GM10266 (cell line): Measurements from ENCODE around the gene MSS51.
A peak's percentile ranks its signal among the peaks of the same experiment; 100 is the strongest.

Source experiments
- DNase-seq: peaks from one replicate; pipeline ENCODE4 v3.0.0; 2012; ENCODE audit errors: extremely low spot score
- CTCF ChIP-seq: IDR thresholded peaks from 2 replicates; pipeline ENCODE4 v1.5.1; 2012; ENCODE audit warnings: mild to moderate bottlenecking, low read depth; ENCODE audit not compliant: control insufficient read depth, insufficient read depth; ENCODE audit errors: missing control alignments

MSS51 gene

GRCh38 chr10:73433538-73433867 lies at the start of gene MSS51:
TSS of gene MSS51 (minus strand) at chr10:73433561. CDS start at chr10:73428284, 5,277 bp downstream.
- DNase-seq: no peak
- no peak for TF ChIP-seq CTCF

- DNase-seq: no peak
- no peak for TF ChIP-seq CTCF
Measured at GRCh38 chr10:73480158-73480557, 46.8 kb upstream of the MSS51 start.

GRCh38 chr10:73478636-73479035 lies 45.3 kb upstream of the MSS51 start:
- DNase-seq: no peak
- TF ChIP-seq CTCF: no peak

- no peak for TF ChIP-seq CTCF
- DNase-seq: no peak
Measured at GRCh38 chr10:73471226-73471625, 37.9 kb upstream of the MSS51 start.

- no peak for DNase-seq
- no peak for TF ChIP-seq CTCF
Measured at GRCh38 chr10:73469579-73469978, 36.2 kb upstream of the MSS51 start.

GRCh38 chr10:73467206-73467605 lies 33.8 kb upstream of the MSS51 start:
- TF ChIP-seq CTCF: no peak
- DNase-seq: peak; percentile 41

GRCh38 chr10:73465978-73466726 lies 32.8 kb upstream of the MSS51 start:
- TF ChIP-seq CTCF: no peak
- no peak for DNase-seq
